ENCODE measurements around the gene PPARA.

GRCh38 chr22:46128606-46129005, 21.7 kb upstream of the PPARA start:
- TF ChIP-seq CTCF (IDR thresholded peaks at IDR 0.05) (no peak), POLR2A (IDR thresholded peaks at IDR 0.05) (no peak)
